GM21390 (cell line): ENCODE measurements around the gene PWWP2B.

ENCODE experiments used
- ATAC-seq: cut with Tn5 transposase; IDR thresholded peaks from one replicate; pipeline ENCODE4 v1.9.1; 2021; ENCODE audit not compliant: unreplicated experiment

PWWP2B gene

DNA sequence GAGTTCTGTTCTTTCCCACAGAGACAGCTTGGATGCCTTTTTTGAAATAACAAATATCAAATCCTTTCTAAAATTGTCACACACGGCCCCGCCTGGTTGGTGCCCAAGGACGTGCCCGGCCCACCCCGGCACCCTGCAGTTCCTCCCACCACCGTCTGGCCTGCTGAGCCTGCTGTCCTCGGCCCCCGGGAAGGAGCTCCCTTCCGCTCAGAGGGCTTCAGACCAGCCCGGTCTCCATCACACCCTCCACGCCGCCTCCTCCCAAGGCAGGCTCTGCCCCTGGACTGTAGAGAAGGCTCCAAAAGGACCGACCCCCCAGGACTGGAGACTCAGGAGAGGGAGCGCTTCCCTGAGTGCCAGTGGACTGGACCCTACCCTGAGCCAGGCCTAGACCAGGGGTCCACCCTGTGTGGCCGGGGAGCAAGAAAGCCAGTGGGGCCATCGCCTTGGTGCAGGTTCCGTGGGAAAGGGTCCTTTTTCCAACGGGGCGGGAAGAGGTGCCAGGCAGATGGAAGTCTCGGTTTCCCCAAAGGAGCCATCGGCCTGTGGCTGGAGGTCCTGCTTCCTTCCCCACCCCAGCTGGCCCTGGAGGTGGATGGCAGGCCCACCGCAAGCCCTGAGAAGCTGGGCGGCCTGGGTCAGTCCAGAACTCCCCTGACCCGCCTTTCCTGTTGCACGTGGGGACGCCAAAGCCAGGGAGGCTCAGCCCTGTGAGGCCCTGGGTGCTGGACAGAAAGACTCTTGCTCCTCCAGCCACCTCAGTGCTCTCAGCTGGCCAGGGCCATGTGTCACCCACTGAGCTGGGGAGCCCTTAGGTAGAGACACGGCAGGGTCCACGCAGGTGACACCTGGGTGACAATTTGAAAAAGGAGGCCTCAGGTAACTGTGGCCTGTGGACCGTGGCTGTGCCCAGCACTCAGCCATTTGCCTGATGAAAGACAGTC, 69.8 kb downstream of the PWWP2B start:
- no peak for ATAC-seq
